GM21723 (cell line): Measurements from ENCODE around the gene PRKCZ.

Experiments
- ATAC-seq: cut with Tn5 transposase; IDR thresholded peaks from one replicate; pipeline ENCODE4 v1.9.1; 2021; ENCODE audit warnings: mild to moderate bottlenecking, moderate library complexity; ENCODE audit not compliant: unreplicated experiment

The PRKCZ gene

DNA sequence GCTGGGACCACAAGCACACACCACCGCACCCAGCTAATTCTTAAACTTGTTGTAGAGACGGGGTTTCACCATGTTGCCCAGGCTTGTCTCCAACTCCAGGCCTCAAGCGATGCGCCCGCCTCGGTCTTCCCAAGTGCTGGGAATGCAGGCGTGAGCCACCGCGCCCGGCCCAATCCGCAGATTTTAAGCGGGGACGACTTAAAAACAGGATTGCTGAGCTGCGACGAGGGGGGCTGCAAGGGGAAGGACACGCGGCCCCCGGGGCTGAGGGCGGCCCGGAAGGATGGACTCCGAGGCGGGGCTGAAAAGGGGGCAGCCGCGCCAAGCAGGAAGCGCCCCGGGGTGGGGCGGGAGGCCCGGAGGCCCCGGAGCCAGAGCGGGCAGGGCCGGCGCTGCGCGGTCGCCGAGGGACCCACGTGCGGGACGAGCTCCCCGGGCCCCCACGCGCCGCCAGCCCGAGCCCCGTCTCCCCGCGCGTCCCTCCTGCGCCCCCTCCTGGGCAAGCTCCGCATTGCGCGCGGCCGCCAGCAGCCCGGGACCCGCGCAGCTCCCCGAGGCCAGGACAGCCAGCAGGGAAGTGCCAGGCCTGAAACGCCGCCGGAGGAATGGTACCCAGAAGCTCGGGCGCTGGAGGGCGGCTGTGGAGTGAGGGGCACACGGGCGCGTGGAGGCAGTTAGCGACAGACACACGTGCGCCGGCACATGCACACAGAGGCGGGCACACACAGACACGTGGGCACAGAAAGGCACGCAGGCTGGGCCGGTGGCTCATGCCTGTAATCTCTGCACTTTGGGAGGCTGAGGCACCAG, 5.5 kb upstream of the PRKCZ start:
- no peak for ATAC-seq

DNA sequence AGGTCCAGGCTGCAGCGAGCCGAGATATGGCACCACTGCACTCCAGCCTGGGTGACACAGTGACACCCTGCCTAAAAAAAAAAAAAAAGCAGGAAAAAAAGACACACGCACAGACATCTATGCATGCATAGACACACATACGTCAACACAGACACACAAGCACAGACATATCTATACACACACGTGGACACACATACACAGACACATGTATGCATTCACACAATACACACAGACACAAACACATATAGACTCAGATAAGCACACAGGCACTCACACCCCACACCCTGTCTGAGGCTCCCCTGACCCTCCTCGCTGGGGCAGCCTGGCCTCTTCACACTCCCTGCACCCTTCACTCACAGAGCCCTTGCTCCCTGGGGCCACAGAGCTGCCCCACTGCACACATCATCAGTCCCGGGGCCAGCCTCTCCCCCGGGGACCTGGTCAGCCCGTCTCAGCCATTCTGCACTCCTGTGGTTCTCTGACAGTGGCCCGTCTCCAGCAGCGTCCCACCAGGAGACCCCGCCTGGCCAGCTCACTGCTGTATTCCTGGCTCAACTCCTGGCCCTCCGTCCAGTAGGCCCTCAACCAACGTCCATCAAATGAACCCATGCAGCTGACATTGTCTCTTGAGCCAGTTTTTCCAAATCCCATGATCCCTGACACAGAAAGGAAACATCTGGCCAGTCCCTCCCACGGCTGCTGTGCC, 4.6 kb upstream of the PRKCZ start:
- ATAC-seq = no peak

DNA sequence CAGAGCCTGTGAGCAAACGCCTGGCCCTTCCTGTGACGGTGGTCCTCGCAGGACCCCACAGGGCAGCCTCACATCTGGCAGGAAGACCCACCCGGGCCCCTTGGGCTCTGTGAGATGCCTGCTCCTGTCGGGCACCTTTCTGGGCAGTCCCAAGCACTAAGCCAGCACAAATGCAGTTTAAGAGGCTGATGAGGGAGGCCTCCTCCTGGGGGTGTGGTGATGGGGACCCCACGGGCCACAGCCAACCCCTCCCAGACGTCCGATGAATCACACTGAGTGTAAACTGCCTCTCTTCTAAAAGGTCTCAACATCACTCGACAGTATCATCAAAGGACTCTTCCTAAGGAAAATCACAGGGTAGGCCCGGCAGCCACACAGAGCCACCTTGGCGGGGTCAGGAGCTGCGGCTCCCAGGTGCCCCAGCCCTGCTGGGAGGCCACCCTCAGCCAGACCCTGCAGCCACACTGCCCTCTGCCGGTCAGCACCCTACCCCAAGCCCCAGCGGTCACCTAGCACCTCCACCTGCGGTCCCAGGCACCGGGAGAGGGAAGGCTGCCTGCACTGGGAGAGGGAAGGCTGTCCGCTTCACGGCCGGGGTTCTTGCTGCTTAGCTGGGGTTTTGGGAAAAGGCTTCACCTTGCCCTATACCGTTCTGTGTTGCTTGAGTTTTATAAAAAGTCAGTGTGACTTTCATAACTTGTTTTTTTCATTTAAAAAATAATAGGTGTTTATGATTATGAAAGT, 3.9 kb upstream of the PRKCZ start:
- no peak for ATAC-seq

DNA sequence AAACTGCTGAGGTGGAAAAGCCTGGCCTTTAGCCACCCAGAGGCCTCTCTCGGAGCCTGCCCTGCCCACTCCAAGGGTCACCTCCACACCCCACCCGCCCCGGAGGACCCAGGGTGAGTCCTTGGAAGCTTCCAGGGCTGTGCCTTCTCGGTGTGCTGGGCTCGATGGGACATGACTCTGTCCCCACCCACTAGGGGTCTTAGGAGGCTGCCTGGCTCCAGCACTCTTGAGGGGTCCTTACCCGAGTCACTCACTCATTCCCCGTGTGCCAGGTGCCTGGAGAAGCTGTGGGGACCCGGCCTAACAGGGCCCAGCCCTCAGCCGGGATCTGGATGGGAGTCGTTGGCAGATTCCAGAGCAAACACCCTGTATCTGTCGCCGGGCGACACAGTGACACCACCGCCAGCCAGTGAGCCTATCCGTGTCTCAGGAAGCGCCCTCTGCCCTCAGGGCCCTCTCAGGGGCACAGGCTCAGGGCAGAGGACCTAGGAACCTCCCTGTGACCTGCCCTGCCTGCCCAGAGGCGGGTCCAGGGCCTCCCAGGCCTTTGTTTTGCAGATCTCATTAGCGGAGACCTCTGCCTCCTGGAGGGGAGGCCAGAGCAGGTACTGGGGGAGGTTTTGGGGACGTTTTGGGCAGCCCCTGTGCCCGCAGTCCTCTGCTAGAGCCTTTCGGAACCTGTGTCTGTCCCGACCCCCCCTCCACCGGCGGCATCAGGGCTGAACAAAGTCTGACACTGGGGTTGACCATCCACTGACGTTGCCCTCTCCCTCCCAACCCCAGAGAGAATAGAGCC, 3.1 kb upstream of the PRKCZ start:
- no peak for ATAC-seq

DNA sequence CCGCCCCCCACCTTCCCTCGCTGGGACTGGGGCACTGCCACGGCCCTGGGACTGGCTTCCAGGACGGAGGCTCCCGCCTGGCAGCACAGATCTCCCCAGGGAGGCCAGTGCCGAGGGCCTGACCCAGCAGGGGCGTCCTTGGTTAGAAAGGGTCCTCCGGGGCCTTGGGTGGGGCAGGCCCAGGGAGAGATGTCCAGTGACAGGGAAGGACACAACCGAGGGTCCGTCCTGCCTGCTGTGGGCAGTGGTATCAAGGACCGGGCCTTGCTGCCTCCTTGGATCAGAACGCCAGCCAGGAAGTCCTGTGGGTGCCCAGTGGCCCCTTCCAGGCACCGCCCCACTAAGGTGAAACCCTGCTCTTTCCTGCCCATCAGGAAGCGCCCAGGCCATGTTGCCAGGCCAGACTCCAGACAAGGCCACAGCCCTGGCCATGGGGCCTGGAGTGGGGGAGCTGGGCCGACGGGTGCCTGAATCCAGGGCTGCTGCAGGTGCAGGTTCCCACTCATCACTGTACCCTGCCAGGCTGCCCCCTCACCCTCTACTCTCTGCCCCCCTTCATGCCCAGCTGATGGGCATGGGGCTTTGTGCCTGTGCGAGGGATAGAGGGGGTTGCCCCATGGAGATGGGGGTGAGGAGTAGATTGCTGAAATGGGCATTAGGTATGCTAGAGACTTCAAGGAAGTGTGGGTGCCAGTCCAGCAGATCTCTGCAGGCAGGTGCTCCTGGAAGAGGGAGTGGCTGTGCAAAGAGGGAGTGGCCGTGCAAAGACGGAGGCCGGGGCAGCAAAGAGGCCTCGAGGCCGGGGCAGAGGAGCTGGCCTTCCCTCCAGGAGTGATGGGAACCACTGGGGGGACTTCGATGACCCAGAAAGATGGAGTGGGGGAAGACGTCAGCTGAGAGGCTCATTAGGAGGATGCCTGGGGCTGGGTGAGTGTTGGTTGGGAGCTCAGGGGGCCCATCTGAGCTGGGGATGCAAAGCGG, 2.2 kb upstream of the PRKCZ start:
- no peak for ATAC-seq

DNA sequence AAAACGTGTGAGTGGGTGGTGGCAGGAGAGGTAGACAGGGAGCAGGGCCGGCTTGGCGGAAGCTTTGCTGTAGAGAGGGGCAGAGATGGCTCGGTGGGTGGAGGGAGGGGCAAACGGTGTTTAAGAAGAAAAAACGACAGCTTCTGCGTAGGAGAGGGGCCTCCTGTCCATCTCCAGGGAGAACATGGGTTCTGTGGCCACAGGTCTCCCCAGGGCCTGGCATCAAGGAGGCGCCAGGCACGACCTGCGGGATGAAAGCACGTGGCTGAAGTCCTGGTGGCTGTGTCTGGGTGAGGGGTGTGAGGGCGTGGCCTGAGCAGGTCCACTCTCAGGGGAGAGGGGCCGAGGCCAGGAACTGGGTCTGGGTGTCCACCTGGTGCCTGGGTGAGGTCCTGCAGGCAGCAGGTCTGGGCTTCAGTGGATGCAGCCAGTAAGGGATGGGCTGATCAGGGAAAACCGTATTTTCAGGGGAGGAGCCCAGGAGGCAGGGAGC, 940 bp upstream of the PRKCZ start:
- ATAC-seq = no peak

DNA sequence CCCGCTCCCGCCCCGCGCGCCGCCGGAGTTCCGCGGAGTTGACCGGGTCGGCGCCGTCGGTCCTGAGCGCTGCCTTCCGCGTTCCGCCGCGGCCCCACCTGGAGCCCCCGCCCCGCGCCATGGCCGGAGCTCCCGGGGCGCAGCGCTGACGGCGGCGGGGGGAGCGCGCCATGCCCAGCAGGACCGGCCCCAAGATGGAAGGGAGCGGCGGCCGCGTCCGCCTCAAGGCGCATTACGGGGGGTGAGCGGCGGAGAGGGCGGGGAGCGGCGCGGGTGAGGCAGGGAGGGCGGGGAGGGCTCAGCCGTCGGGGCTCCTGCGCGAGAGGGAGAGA, 216 bp downstream of the PRKCZ start:
- ATAC-seq = no peak

DNA sequence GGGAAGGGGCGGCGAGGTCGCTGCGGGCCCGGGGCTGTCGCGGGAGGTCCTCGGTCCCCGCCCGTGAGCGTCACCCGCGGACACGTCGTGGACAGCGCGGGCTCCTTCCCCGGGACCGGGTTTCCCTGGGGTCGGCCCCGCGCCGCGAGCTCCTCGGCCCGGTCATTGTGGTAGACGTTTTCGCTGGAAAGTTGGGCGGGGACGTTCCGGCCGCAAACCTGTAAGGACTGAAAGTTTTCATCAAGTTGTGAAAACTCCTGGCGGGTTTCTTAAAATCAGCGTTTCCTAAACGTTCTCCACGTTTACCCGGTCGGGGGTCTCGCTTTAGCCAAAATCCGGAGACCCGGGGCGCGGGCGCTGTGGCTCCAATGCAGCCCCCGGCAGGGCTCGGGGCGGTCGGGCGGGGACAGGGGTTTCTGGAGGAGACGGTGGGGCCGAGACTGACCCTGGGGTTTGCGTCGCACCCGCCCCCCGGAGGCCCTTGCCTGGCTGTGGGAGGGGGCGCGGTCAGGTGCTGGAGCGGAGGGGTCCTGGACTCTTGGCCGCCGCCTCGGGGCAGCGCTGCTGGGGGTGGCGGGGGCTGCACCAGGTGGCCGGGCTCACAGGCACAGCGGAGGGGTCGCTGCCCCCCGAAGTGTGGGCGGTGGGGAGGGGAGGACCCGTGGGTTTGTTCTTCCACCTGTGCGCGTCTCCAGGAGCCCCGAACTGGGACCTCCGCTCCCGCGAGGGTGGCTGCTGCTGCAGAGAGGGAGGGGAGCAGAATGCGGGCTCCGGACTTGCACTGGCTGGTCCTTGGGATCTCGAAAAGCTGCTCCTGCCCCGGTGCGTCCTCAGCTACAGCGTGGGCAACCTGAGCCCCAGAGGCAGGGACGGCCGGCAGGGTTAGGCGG, 827 bp downstream of the PRKCZ start:
- no peak for ATAC-seq

DNA sequence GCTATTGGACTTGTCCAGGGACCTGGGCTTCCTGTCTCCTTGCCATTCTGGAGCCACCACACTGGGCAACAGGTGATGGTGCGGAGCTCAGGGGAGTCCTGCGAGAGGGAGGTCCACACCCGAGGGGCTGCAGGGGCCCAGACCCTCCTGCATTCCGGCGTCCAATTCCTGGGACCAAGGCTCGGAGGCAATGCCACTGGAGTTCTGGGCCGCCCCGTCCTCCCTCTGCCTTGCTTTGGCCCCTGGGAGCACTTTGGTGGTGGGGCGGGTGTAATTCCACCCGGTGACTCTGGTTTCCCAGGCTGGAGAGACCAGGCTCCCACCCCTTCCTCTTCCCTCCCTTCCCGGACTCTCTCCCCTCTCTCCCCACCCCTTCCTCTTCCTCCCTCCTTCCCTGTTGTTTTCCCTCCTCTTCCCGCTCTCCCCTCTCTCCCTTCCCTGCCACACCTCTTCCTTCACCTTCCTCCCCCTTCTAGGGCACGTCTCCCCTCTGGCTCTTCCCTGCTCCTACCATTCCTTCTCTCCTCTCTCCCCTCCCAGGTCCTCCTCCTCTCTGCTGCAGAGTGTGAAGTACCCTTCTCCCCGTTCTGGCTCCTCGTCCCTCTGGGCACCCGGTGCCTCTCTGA, 2.0 kb downstream of the PRKCZ start:
- ATAC-seq = no peak

DNA sequence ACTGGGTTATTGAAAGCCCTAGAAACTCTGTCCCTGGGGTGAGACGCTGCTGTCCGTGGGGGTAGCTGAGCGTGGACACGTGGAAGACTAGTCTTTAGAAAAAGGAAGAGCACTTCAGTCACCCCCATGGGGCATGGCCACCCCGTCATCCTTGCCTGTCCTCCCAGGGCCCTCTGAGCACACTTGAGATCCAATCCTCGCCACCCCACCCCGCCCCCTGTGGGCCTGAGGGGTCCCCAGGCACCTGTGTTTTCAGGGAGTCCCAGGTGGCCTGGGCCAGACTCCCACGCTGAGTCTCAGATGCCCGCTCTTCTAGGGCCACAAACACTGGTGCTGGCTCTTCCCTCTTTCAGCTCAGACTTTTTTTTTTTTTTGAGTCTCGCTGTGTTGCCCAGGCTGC, 2.5 kb downstream of the PRKCZ start:
- ATAC-seq = no peak

DNA sequence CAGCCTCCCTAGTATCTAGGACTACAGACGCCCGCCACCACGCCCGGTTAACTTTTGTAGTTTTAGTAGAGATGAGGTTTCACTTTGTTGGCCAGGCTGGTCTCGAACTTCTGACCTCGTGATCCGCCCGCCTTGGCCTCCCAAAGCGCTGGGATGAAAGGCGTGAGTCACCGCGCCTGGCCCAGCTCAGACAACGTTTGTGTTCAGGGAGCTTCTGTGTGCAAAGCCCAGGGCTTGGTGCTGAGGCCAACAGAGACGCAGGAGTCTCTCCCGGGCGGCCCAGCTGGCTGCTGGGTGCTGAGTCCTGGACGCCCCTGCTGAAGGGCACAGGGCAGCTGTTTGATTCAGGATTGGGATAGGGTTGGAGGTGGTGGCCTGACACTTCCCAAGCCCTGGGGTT, 3.0 kb downstream of the PRKCZ start:
- no peak for ATAC-seq

DNA sequence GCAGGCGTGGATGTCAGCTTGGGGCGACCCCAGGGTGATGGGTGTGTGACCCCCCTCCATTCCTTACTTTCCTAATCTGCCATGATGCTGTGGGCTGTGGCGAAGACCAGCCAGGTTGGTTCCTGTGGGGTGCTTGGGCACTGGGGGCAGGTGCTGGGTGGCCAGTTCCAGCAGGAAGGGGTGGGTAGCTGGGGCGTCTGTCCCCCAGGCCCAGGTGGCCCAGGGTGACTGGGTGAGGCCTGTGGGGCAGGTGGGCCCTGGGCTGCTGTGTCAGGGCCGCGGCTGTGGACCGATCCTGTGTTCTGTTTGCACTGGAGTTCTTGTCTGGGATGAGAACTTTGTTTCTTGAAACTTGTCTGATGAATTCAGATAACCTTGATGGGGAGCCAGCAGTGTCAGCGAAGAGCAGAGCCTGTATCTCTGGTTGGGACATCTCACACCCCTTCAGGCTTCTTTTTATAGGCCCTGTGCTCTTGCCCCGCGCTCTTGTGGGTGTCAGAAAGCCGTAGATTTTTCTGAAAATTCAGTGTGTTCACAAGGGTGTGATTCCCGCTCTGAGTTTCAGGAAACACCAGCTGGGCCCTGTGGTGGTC, 3.7 kb downstream of the PRKCZ start:
- ATAC-seq = no peak

DNA sequence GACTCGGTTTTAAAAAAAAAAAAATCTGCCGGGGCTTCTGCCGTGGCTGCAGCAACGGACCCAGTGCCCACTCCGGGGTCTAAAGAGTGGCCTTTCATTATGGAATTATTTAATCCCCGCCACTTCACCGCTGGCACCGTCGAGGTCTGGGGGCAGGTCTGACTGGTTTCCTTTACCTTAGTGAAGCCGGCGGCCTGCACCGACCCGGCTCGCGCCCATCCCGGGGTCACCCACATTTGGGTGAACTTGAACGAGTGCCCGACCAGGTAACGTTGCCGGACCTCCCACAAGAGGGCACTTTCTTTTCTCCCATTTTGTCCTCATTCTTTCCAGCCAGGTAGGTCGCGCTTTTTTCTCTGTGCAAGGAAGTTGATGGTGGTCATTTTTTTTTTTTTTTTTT, 4.3 kb downstream of the PRKCZ start:
- no peak for ATAC-seq

DNA sequence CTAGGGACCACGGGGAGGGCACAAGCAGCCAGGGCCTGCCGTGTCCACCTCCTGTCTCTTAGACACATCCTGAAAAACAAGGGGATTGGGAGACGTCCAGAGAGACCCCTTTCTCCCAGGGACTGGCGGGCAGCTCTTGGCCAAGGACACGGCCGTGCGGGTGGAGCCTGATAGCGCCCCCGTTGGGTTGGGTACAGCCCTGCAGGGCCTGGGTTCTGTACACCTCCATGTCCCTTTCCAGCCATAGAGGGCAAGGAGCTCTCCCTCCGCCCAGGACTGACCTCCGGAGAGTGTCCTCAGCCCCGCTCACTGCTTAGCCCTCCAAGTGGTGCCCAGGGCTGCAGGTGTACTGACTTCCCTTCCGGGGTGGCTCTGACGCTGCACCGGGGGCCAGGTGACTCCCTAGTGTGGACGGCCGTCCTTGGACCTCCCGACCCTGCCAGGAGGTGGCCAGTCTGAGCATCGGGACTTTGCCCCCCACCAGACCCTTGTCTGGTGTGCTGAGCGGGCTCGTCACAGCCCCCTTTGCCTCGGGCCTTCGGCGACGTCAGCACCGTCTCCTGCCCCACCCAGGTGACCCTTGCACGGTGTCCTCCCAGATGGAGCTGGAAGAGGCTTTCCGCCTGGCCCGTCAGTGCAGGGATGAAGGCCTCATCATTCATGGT, 5.8 kb downstream of the PRKCZ start:
- ATAC-seq = no peak

DNA sequence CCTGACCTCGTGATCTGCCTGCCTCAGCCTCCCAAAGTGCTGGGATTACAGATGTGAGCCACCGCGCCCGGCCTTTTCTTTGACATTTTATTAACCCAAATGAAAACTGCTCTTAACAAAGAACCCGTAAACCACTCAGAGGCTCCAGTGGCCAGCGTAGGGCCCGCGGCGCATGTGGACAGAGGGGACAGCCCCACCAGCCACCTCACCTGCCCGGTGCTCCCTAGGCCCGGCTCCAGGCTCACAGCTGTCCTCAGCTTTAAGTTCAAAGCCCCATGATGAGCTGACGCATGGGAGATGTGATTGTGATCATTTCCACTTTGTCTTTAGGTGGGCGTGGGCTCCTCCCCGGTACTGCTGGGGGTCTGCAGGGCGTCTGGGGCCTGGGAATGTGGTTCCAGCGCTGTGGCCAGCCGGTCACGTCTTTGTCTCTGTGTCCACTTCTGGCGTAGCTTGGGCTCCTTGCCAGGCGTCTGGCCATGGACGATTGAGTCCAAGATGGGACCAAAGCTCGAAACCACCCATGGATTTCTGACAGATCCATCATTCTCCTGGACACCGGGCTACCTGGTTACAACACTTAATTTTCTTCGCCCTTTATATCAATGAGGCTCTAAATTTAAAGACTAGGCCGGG, 6.9 kb downstream of the PRKCZ start:
- ATAC-seq = no peak

DNA sequence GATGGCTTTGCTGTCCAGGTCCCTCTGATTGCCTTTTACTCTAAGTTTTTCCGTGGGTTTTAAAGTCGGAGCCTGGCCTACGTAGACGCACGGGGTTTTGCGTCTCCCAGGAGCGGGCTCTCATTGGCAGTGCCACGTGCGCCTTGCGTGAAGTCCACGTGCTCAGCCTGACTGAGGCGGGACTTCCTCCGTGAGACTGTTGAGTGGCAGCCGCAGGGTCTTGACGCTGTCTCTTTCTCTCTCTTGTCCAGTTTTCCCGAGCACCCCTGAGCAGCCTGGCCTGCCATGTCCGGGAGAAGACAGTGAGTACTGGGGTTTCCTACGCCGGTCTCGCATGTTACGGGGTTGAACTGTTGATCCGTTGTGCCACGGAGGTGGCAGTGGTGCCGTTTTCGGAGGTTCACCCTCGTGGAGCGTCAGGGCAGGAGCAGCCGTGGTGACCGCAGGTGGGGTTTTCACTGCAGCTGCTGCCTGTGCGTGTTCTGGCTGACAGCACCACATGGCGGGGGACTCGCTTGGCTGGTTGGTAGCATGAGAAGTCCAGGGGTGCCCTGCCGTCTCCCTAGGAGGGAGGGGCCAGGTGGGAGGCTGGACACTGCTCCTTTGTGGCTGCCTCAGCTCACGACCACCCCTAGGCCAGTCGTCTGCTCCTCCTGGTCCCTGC, 9.2 kb downstream of the PRKCZ start:
- no peak for ATAC-seq
